B cell (primary cell): ENCODE data around the gene RBBP8NL.

ENCODE experiments used
- CTCF ChIP-seq: fragments of 200-600 bp; IDR thresholded peaks from one replicate; pipeline ENCODE4 v1.8.0; 2022; ENCODE audit warnings: antibody characterized with exemption, mild to moderate bottlenecking
- EZH2 ChIP-seq: IDR thresholded peaks from 2 replicates; pipeline ENCODE4 v1.6.1; 2012; ENCODE audit warnings: borderline replicate concordance, low read depth, mild to moderate bottlenecking, moderate library complexity, low read length; ENCODE audit not compliant: insufficient read depth, poor library complexity, severe bottlenecking

DNA sequence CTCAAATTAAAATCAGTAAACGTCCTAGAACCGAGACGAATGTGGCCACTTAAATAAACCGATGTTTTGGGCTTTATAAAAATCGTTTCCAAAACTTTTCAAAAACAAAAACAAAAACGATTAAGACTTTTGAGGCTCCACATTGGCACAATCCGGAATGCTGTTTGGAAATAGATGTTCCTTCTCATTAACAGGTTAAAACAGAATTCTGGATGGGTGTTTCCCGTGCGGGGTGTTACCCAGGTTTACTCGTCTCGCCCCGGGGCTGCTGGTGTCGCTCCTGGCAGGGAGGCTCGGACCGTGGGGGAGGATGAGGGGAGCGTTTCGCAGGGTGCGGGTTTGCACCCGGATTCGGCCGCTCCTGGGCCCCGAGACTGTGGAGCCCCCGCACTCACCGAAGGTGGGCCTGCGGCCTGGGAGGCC is 47.3 kb upstream of the RBBP8NL start:
- no peak for TF ChIP-seq CTCF
- TF ChIP-seq EZH2, result no peak
